Endometrium (tissue), 2 donors: ENCODE data around the gene PERM1.
"Not testable (repeated sequence)": the region's sequence is repeated elsewhere in the genome, so short reads cannot be mapped to it uniquely, and the experiment has no call there.

Experiments used
- FAIRE-seq: peaks from 2 replicates; lab custom pipeline; 2012; peaks lifted over from hg19 to GRCh38; lab: Jason Lieb, UNC
- donor health status: control.
- donor health status: control.

The PERM1 gene

GRCh38 chr1:981955-982558 is at the start of gene PERM1:
PERM1 (minus strand) TSS chr1:982093; CDS start chr1:981029, 1,064 bp downstream.
- no peak for FAIRE-seq

GRCh38 chr1:1030867-1031658 is 49.2 kb upstream of the PERM1 start:
- FAIRE-seq: not testable (repeated sequence)

GRCh38 chr1:1027791-1028190 is 45.9 kb upstream of the PERM1 start:
- no peak for FAIRE-seq

- no peak for FAIRE-seq
These were observed 44.9 kb upstream of the PERM1 start for GRCh38 chr1:1026599-1027413.

- no peak for FAIRE-seq
These were observed 43.8 kb upstream of the PERM1 start for GRCh38 chr1:1025730-1026129.

GRCh38 chr1:1024771-1025699 is 43.1 kb upstream of the PERM1 start:
- no peak for FAIRE-seq

- no peak for FAIRE-seq
These were observed 42.4 kb upstream of the PERM1 start for GRCh38 chr1:1024149-1024770.

- FAIRE-seq: no peak
These were observed 41.8 kb upstream of the PERM1 start for GRCh38 chr1:1023700-1024099.

- FAIRE-seq: no peak
These were observed 40.6 kb upstream of the PERM1 start for GRCh38 chr1:1022302-1023009.

GRCh38 chr1:1021920-1022259 is 40.0 kb upstream of the PERM1 start:
- FAIRE-seq: no peak

GRCh38 chr1:1021010-1021919 is 39.4 kb upstream of the PERM1 start:
- no peak for FAIRE-seq

GRCh38 chr1:1020415-1021009 is 38.6 kb upstream of the PERM1 start:
- no peak for FAIRE-seq

- no peak for FAIRE-seq
These were observed 38.1 kb upstream of the PERM1 start, which contains the start of gene AGRN for GRCh38 chr1:1020000-1020404. AGRN (plus strand) TSS chr1:1020120; CDS start chr1:1020173, 53 bp downstream.

GRCh38 chr1:1019122-1019999 is 37.5 kb upstream of the PERM1 start:
- no peak for FAIRE-seq

GRCh38 chr1:1018321-1018685 is 36.4 kb upstream of the PERM1 start:
- not testable (repeated sequence) for FAIRE-seq

- not testable (repeated sequence) for FAIRE-seq
These were observed 35.8 kb upstream of the PERM1 start for GRCh38 chr1:1017397-1018320.
